ENCODE data around the gene EMID1.
"Not testable (repeated sequence)": the region's sequence is repeated elsewhere in the genome, so short reads cannot be mapped to it uniquely, and the experiment has no call there.

EMID1 gene

GRCh38 chr22:29225422-29226090 lies 19.9 kb downstream of the EMID1 start:
- H3K27ac ChIP-seq: no peak overlapping the region
- DNase-seq (ENCODE audit: low read depth, low spot score): no peak

DNA sequence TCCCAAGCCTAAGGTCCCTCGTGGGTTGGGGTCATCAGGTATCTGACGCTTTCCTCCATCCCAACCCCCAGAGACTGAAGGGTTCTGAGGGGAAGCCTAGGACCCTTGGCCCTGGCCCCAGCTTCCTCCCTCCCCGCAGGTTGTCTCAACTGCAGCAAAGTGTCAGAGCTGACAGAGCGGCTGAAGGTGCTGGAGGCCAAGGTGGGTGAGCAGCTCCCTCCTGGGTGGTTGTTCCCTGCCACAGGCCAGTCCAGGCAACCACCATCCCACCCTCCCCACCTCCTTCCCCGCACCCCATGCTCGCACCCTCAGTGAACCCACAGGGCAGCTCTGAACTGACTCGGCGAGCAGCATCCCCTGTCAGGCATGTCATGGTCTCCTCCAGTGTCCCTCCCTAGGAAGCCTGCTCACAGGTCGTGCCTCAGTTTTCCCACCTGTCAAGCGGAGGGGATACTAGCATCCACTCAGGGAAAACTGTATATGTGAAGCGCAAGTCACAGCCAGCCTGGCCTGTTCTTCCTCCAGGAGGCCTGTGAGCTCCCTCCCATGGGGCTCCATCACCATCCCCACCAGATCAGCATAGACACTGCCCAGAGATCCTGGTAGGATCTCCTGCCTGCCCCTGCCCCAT lies 20.8 kb downstream of the EMID1 start:
- no peak for DNase-seq (ENCODE audit: low read depth, low spot score)
- H3K27ac ChIP-seq: no peak overlapping the region

DNA sequence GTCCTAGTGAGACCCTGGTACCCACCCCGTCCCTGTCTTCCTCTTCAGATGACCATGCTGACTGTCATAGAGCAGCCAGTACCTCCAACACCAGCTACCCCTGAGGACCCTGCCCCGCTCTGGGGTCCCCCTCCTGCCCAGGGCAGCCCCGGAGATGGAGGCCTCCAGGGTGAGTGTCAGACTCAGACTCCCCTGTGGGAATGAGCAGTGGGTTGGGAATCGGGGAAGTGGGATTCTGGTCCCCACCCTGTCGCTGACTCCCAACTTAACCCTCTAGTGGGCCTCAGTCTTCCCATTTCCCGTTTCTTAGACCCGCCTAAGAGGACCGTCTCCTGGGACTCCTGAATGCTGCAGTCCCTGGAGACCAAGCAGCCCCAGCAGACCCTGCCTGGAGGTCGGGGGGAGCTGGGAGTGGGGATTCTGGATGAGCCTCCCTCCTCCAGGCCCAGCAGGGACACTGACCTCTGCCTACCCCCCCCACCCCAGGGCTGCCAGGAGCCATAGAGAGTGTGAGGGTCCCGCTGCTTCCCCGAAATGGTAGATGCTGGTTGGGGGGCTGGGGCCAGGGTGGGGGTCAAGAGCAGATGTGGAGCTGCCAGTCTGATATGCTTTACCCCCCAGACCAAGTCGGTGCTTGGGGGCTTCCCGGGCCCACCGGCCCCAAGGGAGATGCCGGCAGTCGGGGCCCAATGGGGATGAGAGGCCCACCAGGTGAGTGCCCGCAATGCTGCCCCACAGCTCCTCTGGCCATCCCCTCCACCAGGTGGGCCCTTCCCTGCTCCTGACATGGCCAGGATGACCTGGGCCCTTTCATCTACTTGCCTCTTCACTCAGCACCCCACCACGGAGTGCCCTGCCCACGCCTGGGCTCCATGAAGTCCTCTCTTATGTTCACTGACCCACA lies 25.5 kb downstream of the EMID1 start:
- DNase-seq (ENCODE audit: low read depth, low spot score): no peak
- no peak overlapping the region for H3K27ac ChIP-seq

GRCh38 chr22:29231971-29232959 lies 26.6 kb downstream of the EMID1 start:
- no peak for DNase-seq (ENCODE audit: low read depth, low spot score)
- no peak overlapping the region for H3K27ac ChIP-seq

DNA sequence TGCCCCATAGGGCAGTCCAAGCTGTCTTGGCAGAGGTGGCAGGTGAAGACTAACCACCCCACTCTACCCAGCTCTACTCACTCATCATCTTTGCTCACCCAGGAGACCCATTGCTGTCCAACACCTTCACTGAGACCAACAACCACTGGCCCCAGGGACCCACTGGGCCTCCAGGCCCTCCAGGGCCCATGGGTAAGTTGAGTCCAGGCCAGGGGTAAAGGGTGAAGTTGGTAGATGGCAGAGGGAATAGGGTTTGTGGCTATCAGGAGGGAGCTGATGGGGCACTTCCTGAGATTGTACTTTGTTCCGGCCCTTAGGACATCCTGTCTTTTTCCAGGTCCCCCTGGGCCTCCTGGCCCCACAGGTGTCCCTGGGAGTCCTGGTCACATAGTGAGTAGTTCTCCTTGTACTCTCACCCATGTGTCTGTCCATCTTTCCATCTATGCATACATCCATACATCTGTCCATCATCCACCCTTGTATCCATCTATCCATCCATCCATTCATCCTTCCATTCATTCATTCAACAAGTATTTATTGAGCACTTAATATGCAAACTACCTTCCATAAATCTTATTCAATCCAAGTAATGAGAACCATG lies 27.7 kb downstream of the EMID1 start:
- H3K27ac ChIP-seq: no peak overlapping the region
- DNase-seq (ENCODE audit: low read depth, low spot score): no peak

- not testable (repeated sequence) for DNase-seq (ENCODE audit: low read depth, low spot score); H3K27ac ChIP-seq
These were observed 34.8 kb downstream of the EMID1 start for GRCh38 chr22:29240481-29240880.

- DNase-seq (ENCODE audit: low read depth, low spot score): no peak
These were observed 38.3 kb downstream of the EMID1 start for GRCh38 chr22:29243874-29244446.

GRCh38 chr22:29244785-29245625 lies 39.3 kb downstream of the EMID1 start:
- DNase-seq (ENCODE audit: low read depth, low spot score): no peak
- no peak overlapping the region for H3K27ac ChIP-seq

More at GRCh38 chr22:29243874-29244446, 38.3 kb downstream of the EMID1 start:
- no peak overlapping the region for H3K27ac ChIP-seq

- H3K27ac ChIP-seq: no peak overlapping the region
- peak; percentile 6 for DNase-seq (ENCODE audit: low read depth, low spot score)
These were observed 40.1 kb downstream of the EMID1 start for GRCh38 chr22:29245626-29246385.

- not testable (repeated sequence) for DNase-seq (ENCODE audit: low read depth, low spot score); H3K27ac ChIP-seq
These were observed 42.2 kb downstream of the EMID1 start for GRCh38 chr22:29247891-29248290.

DNA sequence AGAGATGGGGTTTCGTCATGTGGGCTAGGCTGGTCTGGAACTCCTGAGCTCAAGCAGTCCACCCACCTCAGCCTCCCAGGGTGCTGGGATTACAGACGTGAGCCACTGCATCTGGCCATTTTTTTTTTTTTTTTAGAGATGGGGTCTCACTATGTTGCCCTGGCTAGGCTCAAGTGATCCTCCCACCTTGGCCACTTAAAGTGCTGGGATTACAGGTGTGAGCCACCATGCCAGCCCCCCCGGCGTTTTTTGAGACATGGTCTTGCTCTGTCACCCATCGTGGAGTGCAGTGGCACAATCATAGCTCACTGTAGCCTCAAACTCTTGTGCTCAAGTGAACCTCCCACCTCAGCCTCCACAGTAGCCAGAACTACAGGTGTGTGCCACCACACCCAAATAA lies 45.6 kb downstream of the EMID1 start:
- DNase-seq (ENCODE audit: low read depth, low spot score): no peak

GRCh38 chr22:29251981-29252911 lies 46.5 kb downstream of the EMID1 start:
- DNase-seq (ENCODE audit: low read depth, low spot score): no peak
- no peak overlapping the region for H3K27ac ChIP-seq

More for the DNA sequence above, 45.6 kb downstream of the EMID1 start:
- H3K27ac ChIP-seq: no peak overlapping the region

GRCh38 chr22:29253561-29254285 lies 48.0 kb downstream of the EMID1 start:
- no peak overlapping the region for H3K27ac ChIP-seq
- DNase-seq (ENCODE audit: low read depth, low spot score): no peak

DNA sequence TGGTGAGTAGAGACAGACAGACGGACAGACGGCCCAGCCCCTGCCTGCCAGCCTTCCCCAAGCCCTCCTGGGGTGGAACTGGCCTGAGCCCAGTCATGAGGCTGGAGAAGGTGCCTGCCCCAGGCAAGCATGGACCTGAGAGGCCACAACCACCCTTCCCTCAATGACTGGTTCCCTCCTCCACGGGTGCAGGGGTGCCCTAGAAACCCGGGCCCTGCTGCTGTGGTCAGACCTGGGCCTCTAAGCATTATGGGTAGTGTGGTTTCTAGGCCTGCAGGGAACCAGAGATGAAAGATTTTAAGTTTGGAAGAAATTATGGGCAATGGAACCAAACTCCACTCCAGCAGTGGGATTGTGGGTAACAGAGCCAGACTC lies 48.6 kb downstream of the EMID1 start:
- H3K27ac ChIP-seq: no peak overlapping the region

GRCh38 chr22:29255064-29255621 lies 49.4 kb downstream of the EMID1 start:
- no peak for DNase-seq (ENCODE audit: low read depth, low spot score)
- H3K27ac ChIP-seq: no peak overlapping the region

More for the DNA sequence above, 48.6 kb downstream of the EMID1 start:
- DNase-seq (ENCODE audit: low read depth, low spot score): no peak
